Activated CD8-positive, alpha-beta T cell treated with anti-CD3 and anti-CD28 coated beads for 36 hours (primary cell): ENCODE measurements around the gene SPATA32. TPM values are rescaled to one million over a fixed set of nuclear protein-coding genes. Genes with fewer than 3 reads are reported as not detected.

Experiments used
- ATAC-seq: fragments of 200-7000 bp; cut with Tn5 transposase; one replicate; pipeline ENCODE4 v1.10.0; 2021; ENCODE audit warnings: mild to moderate bottlenecking, moderate library complexity
- CTCF ChIA-PET: fragments of 350-600 bp; sonication (Branson Sonifier 250); formaldehyde crosslinking; loops from one replicate; lab custom pipeline; 2021; ENCODE audit warnings: antibody characterized with exemption; lab: Charles Lee
- POLR2A ChIA-PET: fragments of 350-600 bp; sonication (Branson Sonifier 250); formaldehyde crosslinking; loops from one replicate; lab custom pipeline; 2021; ENCODE audit warnings: antibody characterized with exemption; lab: Charles Lee
- DNase-seq: peaks from one replicate; pipeline ENCODE4 v3.0.0-alpha.2; 2020
- H3K27ac Mint-ChIP-seq: one replicate; pipeline ENCODE4 v1.8.0; 2021; ENCODE audit warnings: mild to moderate bottlenecking, mixed read lengths
- H3K27me3 Mint-ChIP-seq: one replicate; pipeline ENCODE4 v1.8.0; 2021; ENCODE audit warnings: mixed read lengths
- H3K36me3 Mint-ChIP-seq: one replicate; pipeline ENCODE4 v1.8.0; 2021; ENCODE audit warnings: low read depth, mixed read lengths
- H3K4me1 Mint-ChIP-seq: one replicate; pipeline ENCODE4 v1.8.0; 2021; ENCODE audit warnings: low read depth, mixed read lengths
- H3K4me3 Mint-ChIP-seq: one replicate; pipeline ENCODE4 v1.8.0; 2021; ENCODE audit warnings: mild to moderate bottlenecking, moderate library complexity, mixed read lengths
- H3K9me3 Mint-ChIP-seq: one replicate; pipeline ENCODE4 v1.8.0; 2021; ENCODE audit warnings: mixed read lengths
- intact Hi-C: fragments of 100-400 bp; cut with micrococcal nuclease; formaldehyde crosslinking; loops from one replicate; pipeline ENCODE4 v1.10.0; 2022
- total RNA-seq, 2 experiments: library from RNA; stranded (reverse); gene quantifications; one replicate each; pipeline ENCODE4 v1.2.3, GENCODE V29; 2021
- TF ChIP-seq, protein P1 (sequence below): fragments of 200-600 bp; IDR thresholded peaks from one replicate; pipeline ENCODE4 v1.8.0; 2022; ENCODE audit warnings: antibody characterized with exemption, mild to moderate bottlenecking

SPATA32 gene, protein sequence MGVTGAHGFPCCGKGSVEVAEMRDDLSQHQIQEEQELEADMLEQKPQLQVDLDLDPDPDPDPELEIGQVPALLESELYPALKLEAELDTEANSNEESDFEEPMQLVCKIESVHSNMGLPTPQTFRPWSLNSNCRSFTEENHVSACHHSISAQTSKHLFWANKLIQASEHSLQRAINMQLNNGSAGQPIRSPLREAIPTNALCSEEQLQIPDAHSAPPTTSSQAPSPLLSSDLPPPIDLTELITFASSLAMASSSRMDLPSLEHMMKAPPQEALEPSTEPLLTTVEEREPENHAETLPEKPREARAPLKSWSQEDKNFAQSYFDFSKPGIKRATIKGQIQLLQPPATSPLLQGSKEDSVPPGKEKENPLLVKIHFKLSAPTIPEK
- total RNA-seq: under 1 TPM; 0.27 to 0.63 TPM

DNA sequence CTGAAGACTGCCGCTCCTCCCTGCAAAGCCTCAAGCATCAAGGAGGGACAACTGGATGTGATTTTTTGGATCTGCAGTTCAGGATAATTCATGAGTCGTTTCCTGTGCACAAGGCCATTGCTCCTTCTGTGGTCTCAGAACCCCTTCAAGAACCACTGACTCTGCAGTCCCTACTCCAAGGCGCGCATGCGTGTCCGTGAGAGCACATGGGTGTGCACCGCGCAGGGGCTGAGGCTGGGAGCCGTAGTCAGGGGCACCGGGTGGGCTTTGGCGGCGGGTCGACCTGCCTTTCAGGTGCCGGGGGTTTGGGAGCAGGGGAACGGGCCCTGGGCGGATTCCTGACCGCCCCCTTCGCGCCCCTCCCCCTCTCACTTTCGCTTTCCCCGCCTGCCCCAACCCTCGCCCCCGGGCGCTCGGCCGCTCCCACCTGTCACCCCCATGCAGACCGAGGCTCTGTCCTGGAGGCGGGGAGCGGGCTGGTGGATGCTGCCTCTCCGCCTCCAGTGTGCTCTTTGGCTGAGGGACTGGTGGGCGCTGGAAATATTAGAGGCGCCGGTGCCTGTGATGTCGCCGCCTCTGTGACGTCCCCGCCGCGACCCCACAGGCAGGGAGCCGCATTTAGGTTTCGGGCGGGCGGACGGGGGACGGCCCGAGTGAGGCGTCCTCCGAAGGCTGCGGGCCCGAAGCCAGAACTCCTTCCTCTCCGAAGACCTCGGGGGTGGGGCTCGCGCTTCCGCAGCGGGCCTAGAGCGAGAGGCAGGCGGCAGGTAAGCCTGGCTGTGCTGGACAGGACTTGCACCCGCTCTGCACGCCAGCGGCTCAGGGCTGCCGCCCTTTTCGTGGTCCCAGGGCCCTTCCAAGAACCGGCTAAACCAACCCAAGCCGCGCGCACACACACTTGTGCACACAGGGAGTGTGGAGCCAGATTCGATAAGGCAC is at the start of gene SPATA32:
Gene SPATA32, minus strand, starts transcription at position 518 of the 939 bp plus-strand sequence. Its CDS starts 78 bp downstream, at position 440.
- POLR2A ChIA-PET: interaction anchor here (0.8 to 2.1 kb wide), 6 partner anchors 13 to 114 kb away, joined by 3 to 9 read pairs (median 4); partner anchors contain the start of genes FMNL1 and HEXIM1
- peak within 1 kb of the TSS; percentile 76 for H3K4me3 Mint-ChIP-seq
- peaks cover 23% of the 10 kb centered on the region for H3K36me3 Mint-ChIP-seq
- H3K27ac Mint-ChIP-seq: peak within 1 kb of the TSS; percentile 85
- ATAC-seq: peak; percentile 94
- peak; percentile 91 for DNase-seq
- H3K27me3 Mint-ChIP-seq: no peaks in the 10 kb centered on the region
- H3K9me3 Mint-ChIP-seq: no peaks in the 10 kb centered on the region
- intact Hi-C loops: loop anchor here (5.0 kb wide), 1 partner anchor 40 kb away; the partner anchor contains the start of gene FMNL1
- CTCF ChIA-PET: interaction anchor here (1.0 to 2.2 kb wide), 7 partner anchors 10 to 132 kb away, joined by 3 to 9 read pairs (median 5); partner anchors contain the start of gene ACBD4
- TF ChIP-seq, protein P1, sequence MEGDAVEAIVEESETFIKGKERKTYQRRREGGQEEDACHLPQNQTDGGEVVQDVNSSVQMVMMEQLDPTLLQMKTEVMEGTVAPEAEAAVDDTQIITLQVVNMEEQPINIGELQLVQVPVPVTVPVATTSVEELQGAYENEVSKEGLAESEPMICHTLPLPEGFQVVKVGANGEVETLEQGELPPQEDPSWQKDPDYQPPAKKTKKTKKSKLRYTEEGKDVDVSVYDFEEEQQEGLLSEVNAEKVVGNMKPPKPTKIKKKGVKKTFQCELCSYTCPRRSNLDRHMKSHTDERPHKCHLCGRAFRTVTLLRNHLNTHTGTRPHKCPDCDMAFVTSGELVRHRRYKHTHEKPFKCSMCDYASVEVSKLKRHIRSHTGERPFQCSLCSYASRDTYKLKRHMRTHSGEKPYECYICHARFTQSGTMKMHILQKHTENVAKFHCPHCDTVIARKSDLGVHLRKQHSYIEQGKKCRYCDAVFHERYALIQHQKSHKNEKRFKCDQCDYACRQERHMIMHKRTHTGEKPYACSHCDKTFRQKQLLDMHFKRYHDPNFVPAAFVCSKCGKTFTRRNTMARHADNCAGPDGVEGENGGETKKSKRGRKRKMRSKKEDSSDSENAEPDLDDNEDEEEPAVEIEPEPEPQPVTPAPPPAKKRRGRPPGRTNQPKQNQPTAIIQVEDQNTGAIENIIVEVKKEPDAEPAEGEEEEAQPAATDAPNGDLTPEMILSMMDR: no peak
- H3K4me1 Mint-ChIP-seq: peaks cover 34% of the 10 kb centered on the region

DNA sequence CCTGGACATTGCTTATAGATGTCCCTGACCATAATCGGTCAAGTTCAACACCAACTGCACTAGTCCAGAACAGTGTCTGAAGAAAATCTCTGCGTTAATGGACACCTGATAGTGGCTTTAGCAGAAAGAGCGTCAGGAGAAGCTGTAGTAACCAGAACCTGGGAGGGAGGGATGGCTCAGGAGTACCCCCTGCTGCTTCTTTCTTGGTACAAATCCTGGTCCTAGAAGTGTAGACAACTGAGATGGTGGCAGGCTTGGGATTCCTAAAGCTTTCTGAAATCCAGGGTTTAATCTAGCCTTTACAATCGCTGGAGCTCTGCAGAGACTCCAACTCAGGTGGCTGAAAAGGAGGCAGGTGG is 49.5 kb upstream of the SPATA32 start:
- Mint-ChIP-seq H3K9me3 (no peaks in the 10 kb centered on the region), H3K4me1 (peaks cover 67% of the 10 kb centered on the region), H3K27me3 (no peaks in the 10 kb centered on the region), H3K36me3 (peaks cover 78% of the 10 kb centered on the region), H3K4me3 (peak overlapping the region; percentile 88), H3K27ac (peak overlapping the region; percentile 94)
- POLR2A ChIA-PET: interaction anchor here (0.6 to 15.9 kb wide), 19 partner anchors 7 to 1116 kb away, joined by 3 to 211 read pairs (median 5); partner anchors contain the start of genes FMNL1 and HEXIM2
- TF ChIP-seq, protein P1: no peak
- intact Hi-C loops: loop anchor here (5.0 kb wide), 1 partner anchor 34 kb away; no protein-coding TSS in a partner anchor
- no peak for DNase-seq
- CTCF ChIA-PET: interaction anchor here (0.7 to 6.7 kb wide), 16 partner anchors 8 to 176 kb away, joined by 3 to 47 read pairs (median 10); partner anchors contain the start of gene ACBD4
- ATAC-seq: no peak

DNA sequence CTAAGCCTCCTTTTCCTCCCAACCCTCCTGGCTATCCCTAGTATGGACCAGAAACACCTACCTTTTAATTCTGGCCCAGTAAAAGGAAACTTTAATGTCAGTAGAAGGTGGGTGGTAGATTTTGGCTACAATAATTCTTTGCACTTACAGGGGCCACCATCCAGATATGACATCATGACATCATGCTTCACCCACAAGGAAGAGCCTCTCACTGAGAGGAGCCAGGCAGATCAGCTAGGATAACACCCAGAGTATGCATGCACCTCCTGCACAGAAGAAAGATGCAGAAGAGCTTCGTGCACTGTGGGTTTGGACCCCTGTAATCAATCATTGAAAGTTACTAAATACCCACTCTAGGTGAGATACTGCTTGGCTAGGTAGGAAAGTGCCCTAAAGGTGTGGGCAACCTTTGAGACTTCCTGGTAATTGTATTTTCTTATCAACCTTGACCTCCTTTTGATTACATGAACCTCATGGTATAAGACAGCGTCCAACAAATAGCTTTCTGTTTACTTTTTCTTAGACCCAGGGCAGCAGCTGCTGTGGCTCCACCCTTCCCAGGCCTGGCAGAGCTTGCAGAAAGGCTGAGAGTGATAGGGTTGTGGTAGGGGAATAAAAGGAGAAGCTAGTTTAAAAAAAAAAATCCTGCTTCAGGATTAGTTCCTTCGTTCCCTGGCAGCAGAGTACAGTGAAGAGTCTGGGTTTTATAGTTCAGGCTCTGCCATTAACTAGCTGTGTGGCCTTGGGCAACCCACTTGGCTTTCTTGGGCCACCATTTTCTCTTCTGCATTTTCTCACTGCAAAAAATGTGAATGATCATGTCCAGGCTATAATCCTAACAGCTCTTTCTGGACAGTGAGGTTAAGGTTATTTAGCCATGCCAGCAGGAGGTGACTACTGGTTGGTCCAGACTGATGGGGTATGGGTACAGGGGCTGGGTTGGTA is 48.8 kb upstream of the SPATA32 start:
- peak overlapping the region; percentile 94 for H3K27ac Mint-ChIP-seq
- intact Hi-C loops: loop anchor here (5.0 kb wide), 1 partner anchor 33 kb away; no protein-coding TSS in a partner anchor
- ChIA-PET CTCF (interaction anchor here (0.7 to 6.7 kb wide), 14 partner anchors 9 to 175 kb away, joined by 3 to 47 read pairs (median 10); partner anchors contain the start of gene ACBD4), POLR2A (interaction anchor here (0.5 to 15.9 kb wide), 18 partner anchors 7 to 274 kb away, joined by 3 to 211 read pairs (median 4); partner anchors contain the start of genes FMNL1 and HEXIM2)
- peak overlapping the region; percentile 88 for H3K4me3 Mint-ChIP-seq
- H3K36me3 Mint-ChIP-seq: peaks cover 76% of the 10 kb centered on the region
- no peak for ATAC-seq
- H3K27me3 Mint-ChIP-seq: no peaks in the 10 kb centered on the region
- H3K4me1 Mint-ChIP-seq: peaks cover 74% of the 10 kb centered on the region
- DNase-seq: no peak
- TF ChIP-seq, protein P1: no peak
- H3K9me3 Mint-ChIP-seq: no peaks in the 10 kb centered on the region

DNA sequence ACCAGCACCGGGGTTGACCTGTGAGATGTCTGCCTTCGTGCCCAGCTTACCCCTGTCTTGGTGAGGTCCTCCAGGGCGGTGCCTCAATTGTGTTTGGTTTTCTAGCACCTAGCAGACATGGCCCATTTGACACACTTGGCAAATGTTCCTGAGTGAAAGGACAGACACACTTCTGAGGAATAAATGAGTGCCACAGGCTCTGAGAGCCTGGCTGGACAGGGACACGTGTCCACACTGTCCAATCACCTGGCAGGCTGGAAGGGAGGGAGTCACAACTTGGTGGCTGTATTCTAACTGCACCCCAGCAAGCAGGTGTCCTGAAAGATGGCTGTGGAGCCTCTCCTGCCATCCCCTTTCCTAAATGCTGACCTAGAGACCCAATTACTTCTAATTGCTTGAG is 47.5 kb upstream of the SPATA32 start:
- Mint-ChIP-seq H3K9me3 (no peaks in the 10 kb centered on the region), H3K36me3 (peaks cover 69% of the 10 kb centered on the region), H3K4me3 (no peak overlapping the region), H3K27ac (peak overlapping the region; percentile 95), H3K27me3 (no peaks in the 10 kb centered on the region), H3K4me1 (peaks cover 81% of the 10 kb centered on the region)
- DNase-seq (no peak), ATAC-seq (no peak)
- TF ChIP-seq, protein P1: no peak
- intact Hi-C loops: no loop called here
- POLR2A ChIA-PET: interaction anchor here (0.8 to 15.9 kb wide), 4 partner anchors 5 to 83 kb away, joined by 3 to 211 read pairs (median 78); partner anchors contain the start of genes FMNL1 and MAP3K14
- CTCF ChIA-PET: interaction anchor here (1.0 to 3.1 kb wide), 3 partner anchors 32 to 159 kb away, joined by 3 to 10 read pairs (median 4); no protein-coding TSS in a partner anchor
